CD4-positive, alpha-beta T cell (primary cell): ENCODE measurements around the gene CUL7. TPM values are rescaled to one million over a fixed set of nuclear protein-coding genes. Genes with fewer than 3 reads are reported as not detected.

Experiments
- ATAC-seq: fragments of 200-7000 bp; cut with Tn5 transposase; one replicate; pipeline ENCODE4 v1.10.0; 2022; ENCODE audit warnings: mild to moderate bottlenecking; ENCODE audit not compliant: poor library complexity
- CTCF ChIA-PET: fragments of 350-600 bp; sonication (Branson Sonifier 250); formaldehyde crosslinking; loops from one replicate; lab custom pipeline; 2021; ENCODE audit warnings: antibody characterized with exemption, inconsistent platforms; lab: Charles Lee
- POLR2A ChIA-PET: fragments of 350-600 bp; sonication (Branson Sonifier 250); formaldehyde crosslinking; loops from one replicate; lab custom pipeline; 2021; ENCODE audit warnings: antibody characterized with exemption, inconsistent platforms; lab: Charles Lee
- DNase-seq, 14 experiments: peaks; one replicate each; pipeline ENCODE4 v3.0.0-alpha.2; 2013 to 2020; ENCODE audit warnings: mixed read lengths in 2 of 14
- H3K27ac ChIP-seq, 2 donors: one replicate each; pipeline versions ENCODE4 v1.5.1 to v1.7.0; 2013; ENCODE audit warnings: low read length in 2 of 2, low read depth in 1 of 2, mild to moderate bottlenecking in 1 of 2
- H3K27me3 ChIP-seq, 2 experiments: 1 replicate in 1 of 2; 2 replicates in 1 of 2; pipeline versions ENCODE4 v1.6.1 to v1.7.0; 2013; ENCODE audit warnings: low read length in 2 of 2, control low read depth in 1 of 2, mild to moderate bottlenecking in 1 of 2, moderate library complexity in 1 of 2; ENCODE audit not compliant: insufficient read depth in 2 of 2, control insufficient read depth in 1 of 2
- H3K36me3 ChIP-seq: one replicate; pipeline ENCODE4 v1.6.1; 2013; ENCODE audit warnings: low read length, control low read depth; ENCODE audit not compliant: insufficient read depth
- H3K4me1 ChIP-seq: one replicate; pipeline ENCODE4 v1.6.1; 2013; ENCODE audit warnings: low read length, control low read depth; ENCODE audit not compliant: insufficient read depth
- H3K4me3 ChIP-seq: one replicate; pipeline ENCODE4 v1.5.1; 2013; ENCODE audit warnings: mild to moderate bottlenecking, low read length, moderate library complexity
- H3K9me3 ChIP-seq, 2 experiments: 1 replicate in 1 of 2; 2 replicates in 1 of 2; pipeline versions ENCODE4 v1.6.1 to v1.7.0; 2013; ENCODE audit warnings: low read length in 2 of 2, mild to moderate bottlenecking in 2 of 2, control low read depth in 1 of 2, moderate library complexity in 1 of 2; ENCODE audit not compliant: control insufficient read depth in 1 of 2, insufficient read depth in 1 of 2
- H3K27ac Mint-ChIP-seq: one replicate; pipeline ENCODE4 v1.8.0; 2020; ENCODE audit warnings: mixed read lengths
- H3K27me3 Mint-ChIP-seq: one replicate; pipeline ENCODE4 v1.8.0; 2021; ENCODE audit warnings: mixed read lengths
- H3K36me3 Mint-ChIP-seq: one replicate; pipeline ENCODE4 v1.8.0; 2021; ENCODE audit warnings: low read depth, mixed read lengths
- H3K4me1 Mint-ChIP-seq: one replicate; pipeline ENCODE4 v1.8.0; 2021; ENCODE audit warnings: low read depth, mixed read lengths
- H3K4me3 Mint-ChIP-seq: one replicate; pipeline ENCODE4 v1.8.0; 2020; ENCODE audit warnings: mild to moderate bottlenecking, mixed read lengths
- H3K9me3 Mint-ChIP-seq: one replicate; pipeline ENCODE4 v1.8.0; 2020; ENCODE audit warnings: mixed read lengths
- intact Hi-C, 2 experiments: fragments of 100-400 bp; cut with DNase I in 1 of 2; cut with micrococcal nuclease in 1 of 2; formaldehyde crosslinking; loops; one replicate each; pipeline versions ENCODE4 v1.15.1 to v1.9.0; 2023 to 2025; cut with DNase I, micrococcal nuclease
- total RNA-seq, 174 experiments: library from RNA in 2 of 174; stranded (reverse) in 2 of 174; gene quantifications; one replicate each; pipeline ENCODE4 v1.2.3 and lab custom pipeline; 2021 to 2026
- TF ChIP-seq, protein P1 (sequence below): fragments of 200-600 bp; IDR thresholded peaks from one replicate; pipeline ENCODE4 v1.8.0; 2022; ENCODE audit warnings: antibody characterized with exemption, mild to moderate bottlenecking

Gene CUL7
- total RNA-seq, 2 experiments from 2014 or later, result 5.9 to 6.9 TPM

- intact Hi-C loops, result no loop called here
- Mint-ChIP-seq H3K9me3 (no peaks in the 10 kb centered on the region), H3K27me3 (peaks cover 13% of the 10 kb centered on the region), H3K27ac (no peak overlapping the region), H3K36me3 (peaks cover 27% of the 10 kb centered on the region), H3K4me3 (peak overlapping the region; percentile 34), H3K4me1 (peaks cover 8% of the 10 kb centered on the region)
- H3K27me3 ChIP-seq, result peaks cover 23 to 24% of the 10 kb centered on the region in 2 experiments
- peak overlapping the region; percentile 46 for H3K4me3 ChIP-seq
- peaks cover 8% of the 10 kb centered on the region for H3K36me3 ChIP-seq
- no peaks in the 10 kb centered on the region for H3K9me3 ChIP-seq
- DNase-seq (no peak), ATAC-seq (no peak)
- peaks cover 18% of the 10 kb centered on the region for H3K4me1 ChIP-seq
- CTCF ChIA-PET, result no interaction called here
- TF ChIP-seq, protein P1, sequence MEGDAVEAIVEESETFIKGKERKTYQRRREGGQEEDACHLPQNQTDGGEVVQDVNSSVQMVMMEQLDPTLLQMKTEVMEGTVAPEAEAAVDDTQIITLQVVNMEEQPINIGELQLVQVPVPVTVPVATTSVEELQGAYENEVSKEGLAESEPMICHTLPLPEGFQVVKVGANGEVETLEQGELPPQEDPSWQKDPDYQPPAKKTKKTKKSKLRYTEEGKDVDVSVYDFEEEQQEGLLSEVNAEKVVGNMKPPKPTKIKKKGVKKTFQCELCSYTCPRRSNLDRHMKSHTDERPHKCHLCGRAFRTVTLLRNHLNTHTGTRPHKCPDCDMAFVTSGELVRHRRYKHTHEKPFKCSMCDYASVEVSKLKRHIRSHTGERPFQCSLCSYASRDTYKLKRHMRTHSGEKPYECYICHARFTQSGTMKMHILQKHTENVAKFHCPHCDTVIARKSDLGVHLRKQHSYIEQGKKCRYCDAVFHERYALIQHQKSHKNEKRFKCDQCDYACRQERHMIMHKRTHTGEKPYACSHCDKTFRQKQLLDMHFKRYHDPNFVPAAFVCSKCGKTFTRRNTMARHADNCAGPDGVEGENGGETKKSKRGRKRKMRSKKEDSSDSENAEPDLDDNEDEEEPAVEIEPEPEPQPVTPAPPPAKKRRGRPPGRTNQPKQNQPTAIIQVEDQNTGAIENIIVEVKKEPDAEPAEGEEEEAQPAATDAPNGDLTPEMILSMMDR, result no peak
- no peak overlapping the region for H3K27ac ChIP-seq
- POLR2A ChIA-PET, result interaction anchor here (0.7 to 2.1 kb wide), 4 partner anchors 18 to 98 kb away, joined by 3 to 10 read pairs (median 4); partner anchors contain the start of genes CUL7, KLC4, KLHDC3 and MEA1
Measured at GRCh38 chr6:43076464-43077332, 23.0 kb upstream of the CUL7 start.

DNA sequence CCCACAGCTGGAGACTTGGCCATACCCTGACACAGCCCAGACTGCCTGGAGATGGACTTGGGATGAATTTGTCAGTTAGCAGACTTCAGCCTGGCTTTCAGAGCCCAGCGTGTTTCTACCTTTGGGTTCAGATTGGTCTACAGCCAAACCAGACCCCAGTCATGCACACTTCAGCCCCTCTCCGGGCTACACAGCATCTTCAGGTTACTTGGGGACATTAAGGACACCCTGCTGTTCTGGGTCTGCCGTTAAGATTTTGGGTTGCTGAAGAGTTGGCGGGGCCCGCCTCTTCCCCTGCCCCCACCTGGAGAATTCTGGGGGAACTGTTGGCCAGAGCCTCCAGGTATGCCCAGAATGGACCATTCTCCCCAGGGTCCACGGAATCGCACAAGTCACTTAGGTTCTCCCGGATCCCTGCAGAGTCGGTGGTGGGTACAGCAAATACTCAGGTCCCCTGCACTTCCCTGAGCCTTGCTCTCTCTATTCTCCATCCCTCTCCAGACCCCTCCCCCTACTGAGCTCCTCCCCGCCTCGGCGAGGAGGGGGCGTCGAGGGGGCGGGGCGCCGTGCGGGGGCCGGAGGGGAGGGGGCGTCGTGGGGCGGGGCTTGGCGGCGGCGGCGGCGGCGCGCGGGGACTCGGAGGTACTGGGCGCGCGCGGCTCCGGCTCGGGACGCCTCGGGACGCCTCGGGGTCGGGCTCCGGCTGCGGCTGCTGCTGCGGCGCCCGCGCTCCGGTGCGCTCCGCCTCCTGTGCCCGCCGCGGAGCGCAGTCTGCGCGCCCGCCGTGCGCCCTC, 22.2 kb upstream of the CUL7 start, which contains the start of gene PTK7:
PTK7 (plus strand) TSS at position 645 of the 794 bp plus-strand sequence. CDS start 175 bp downstream, outside the sequence.
- H3K9me3 Mint-ChIP-seq, result no peaks in the 10 kb centered on the region
- peaks cover 10% of the 10 kb centered on the region for H3K27me3 Mint-ChIP-seq
- Histone ChIP-seq H3K4me1 (peaks cover 18% of the 10 kb centered on the region), H3K27ac (no peak within 1 kb of the TSS), H3K9me3 (no peaks in the 10 kb centered on the region), H3K27me3 (peaks cover 23 to 24% of the 10 kb centered on the region in 2 experiments), H3K36me3 (peaks cover 14% of the 10 kb centered on the region), H3K4me3 (peak within 1 kb of the TSS; percentile 46)
- H3K27ac Mint-ChIP-seq, result no peak within 1 kb of the TSS
- TF ChIP-seq, protein P1, result no peak
- DNase-seq (peak in 4 of 14 experiments; percentile 18 to 59 (median 51)), ATAC-seq (peak; percentile 78)
- peaks cover 31% of the 10 kb centered on the region for H3K36me3 Mint-ChIP-seq
- intact Hi-C loops, result no loop called here
- H3K4me3 Mint-ChIP-seq, result peak within 1 kb of the TSS; percentile 42
- CTCF ChIA-PET, result no interaction called here
- POLR2A ChIA-PET, result interaction anchor here (0.7 to 2.1 kb wide), 2 partner anchors 17 to 22 kb away, joined by 4 to 10 read pairs; partner anchors contain the start of genes CUL7, KLC4 and MRPL2
- H3K4me1 Mint-ChIP-seq, result peaks cover 8% of the 10 kb centered on the region
